HG03558 (cell line): Measurements from ENCODE around the gene DDX25.
"Not testable (repeated sequence)": the region's sequence is repeated elsewhere in the genome, so short reads cannot be mapped to it uniquely, and the experiment has no call there.

Experiments used
- ATAC-seq: cut with Tn5 transposase; IDR thresholded peaks from one replicate; pipeline ENCODE4 v1.9.1; 2021; ENCODE audit warnings: moderate number of reproducible peaks; ENCODE audit not compliant: unreplicated experiment; ENCODE audit errors: extremely low read depth

The DDX25 gene

GRCh38 chr11:125902927-125903710, 1.2 kb upstream of the DDX25 start, which contains the start of gene PUS3:
PUS3 (minus strand) TSS chr11:125903206; CDS start chr11:125896284, 6,922 bp downstream.
- ATAC-seq, result peak; percentile 90

- no peak for ATAC-seq
Measured at GRCh38 chr11:125904678-125905077, 370 bp downstream of the DDX25 start.

- no peak for ATAC-seq
Measured at GRCh38 chr11:125910226-125910849, 6.0 kb downstream of the DDX25 start.

- not testable (repeated sequence) for ATAC-seq
Measured at GRCh38 chr11:125914601-125915000, 10.3 kb downstream of the DDX25 start.

- ATAC-seq, result no peak
Measured at GRCh38 chr11:125916683-125917347, 12.5 kb downstream of the DDX25 start.

- no peak for ATAC-seq
Measured at GRCh38 chr11:125918140-125918840, 14.0 kb downstream of the DDX25 start.

GRCh38 chr11:125921042-125921441, 16.7 kb downstream of the DDX25 start:
- no peak for ATAC-seq

GRCh38 chr11:125922156-125922555, 17.8 kb downstream of the DDX25 start:
- ATAC-seq, result no peak

- no peak for ATAC-seq
Measured at GRCh38 chr11:125923012-125923579, 18.8 kb downstream of the DDX25 start.

GRCh38 chr11:125923633-125924032, 19.3 kb downstream of the DDX25 start:
- no peak for ATAC-seq

GRCh38 chr11:125924384-125925007, 20.2 kb downstream of the DDX25 start:
- no peak for ATAC-seq

- ATAC-seq, result no peak
Measured at GRCh38 chr11:125925247-125925740, 21.0 kb downstream of the DDX25 start.

- ATAC-seq, result no peak
Measured at GRCh38 chr11:125925804-125926203, 21.5 kb downstream of the DDX25 start.

GRCh38 chr11:125926682-125927081, 22.4 kb downstream of the DDX25 start:
- no peak for ATAC-seq

- ATAC-seq, result no peak
Measured at GRCh38 chr11:125929445-125930075, 25.3 kb downstream of the DDX25 start.

GRCh38 chr11:125930076-125930450, 25.8 kb downstream of the DDX25 start:
- ATAC-seq, result no peak

GRCh38 chr11:125931116-125931515, 26.8 kb downstream of the DDX25 start:
- no peak for ATAC-seq

- no peak for ATAC-seq
Measured at GRCh38 chr11:125931668-125932067, 27.4 kb downstream of the DDX25 start.

- no peak for ATAC-seq
Measured at GRCh38 chr11:125932301-125932700, 28.0 kb downstream of the DDX25 start.
